Fibroblast of lung (primary cell): ENCODE measurements around the gene NDUFAF5.

ENCODE experiments used
- EZH2 ChIP-seq: IDR thresholded peaks from 2 replicates; pipeline ENCODE4 v1.5.1; 2012; ENCODE audit warnings: low read length, control low read depth, mild to moderate bottlenecking; ENCODE audit errors: missing control alignments
- TF ChIP-seq, protein P1 (sequence below), 2 donors: IDR thresholded peaks in 1 of 2; conservative IDR thresholded peaks in 1 of 2; 1 replicate in 1 of 2; 2 replicates in 1 of 2; pipeline ENCODE4 v1.5.1; 2011 to 2012; ENCODE audit warnings: low read length in 2 of 2, control low read depth in 1 of 2, inconsistent platforms in 1 of 2, low read depth in 1 of 2, mild to moderate bottlenecking in 1 of 2

DNA sequence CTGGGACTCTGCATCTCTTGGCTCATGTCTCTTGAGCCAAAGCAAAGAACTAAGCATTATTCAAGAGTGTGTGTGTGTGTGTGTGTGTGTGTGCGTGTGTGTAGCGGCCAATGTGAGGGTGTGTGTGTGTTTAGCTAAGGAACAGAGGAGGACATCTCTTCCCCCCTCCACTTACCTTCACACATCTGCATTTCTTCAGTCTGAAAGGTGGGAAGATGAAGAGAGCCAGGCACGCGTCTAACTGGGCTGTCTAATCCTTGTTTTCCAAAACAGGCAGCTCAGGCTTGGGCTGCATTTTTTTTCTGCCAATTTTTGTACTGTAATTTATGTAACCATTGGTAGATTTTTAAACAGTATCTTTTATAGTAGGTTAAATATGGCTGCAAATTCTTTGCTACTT lies 59.5 kb downstream of the NDUFAF5 start:
- TF ChIP-seq, protein P1, sequence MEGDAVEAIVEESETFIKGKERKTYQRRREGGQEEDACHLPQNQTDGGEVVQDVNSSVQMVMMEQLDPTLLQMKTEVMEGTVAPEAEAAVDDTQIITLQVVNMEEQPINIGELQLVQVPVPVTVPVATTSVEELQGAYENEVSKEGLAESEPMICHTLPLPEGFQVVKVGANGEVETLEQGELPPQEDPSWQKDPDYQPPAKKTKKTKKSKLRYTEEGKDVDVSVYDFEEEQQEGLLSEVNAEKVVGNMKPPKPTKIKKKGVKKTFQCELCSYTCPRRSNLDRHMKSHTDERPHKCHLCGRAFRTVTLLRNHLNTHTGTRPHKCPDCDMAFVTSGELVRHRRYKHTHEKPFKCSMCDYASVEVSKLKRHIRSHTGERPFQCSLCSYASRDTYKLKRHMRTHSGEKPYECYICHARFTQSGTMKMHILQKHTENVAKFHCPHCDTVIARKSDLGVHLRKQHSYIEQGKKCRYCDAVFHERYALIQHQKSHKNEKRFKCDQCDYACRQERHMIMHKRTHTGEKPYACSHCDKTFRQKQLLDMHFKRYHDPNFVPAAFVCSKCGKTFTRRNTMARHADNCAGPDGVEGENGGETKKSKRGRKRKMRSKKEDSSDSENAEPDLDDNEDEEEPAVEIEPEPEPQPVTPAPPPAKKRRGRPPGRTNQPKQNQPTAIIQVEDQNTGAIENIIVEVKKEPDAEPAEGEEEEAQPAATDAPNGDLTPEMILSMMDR (conservative IDR thresholded peaks at IDR 0.05 in 1 of 2, IDR thresholded peaks at IDR 0.05 in 1 of 2; ENCODE audit: low read depth in 1 of 2, low read length in 2 of 2), result no peak
- no peak for TF ChIP-seq EZH2
